K562 (cell line): ENCODE data around the gene KLC3.

Experiments
- CBX1 ChIP-seq: sonication (generic); IDR thresholded peaks from 2 replicates; pipeline ENCODE4 v1.6.1; 2016; ENCODE audit warnings: antibody characterized with exemption, low read depth, mild to moderate bottlenecking
- CTCF ChIP-seq, 3 experiments: IDR thresholded peaks in 2 of 3; conservative IDR thresholded peaks in 1 of 3; 2 replicates each; pipeline ENCODE4 v1.5.1; 2011 to 2012; ENCODE audit warnings: low read length in 3 of 3, mild to moderate bottlenecking in 3 of 3, control low read depth in 2 of 3, improper control_type of control experiment in 1 of 3, inconsistent platforms in 1 of 3, low read depth in 1 of 3, mixed read lengths in 1 of 3, moderate library complexity in 1 of 3; ENCODE audit not compliant: insufficient read depth in 2 of 3
- EGR1 ChIP-seq: fragments of 450-650 bp; conservative IDR thresholded peaks from 2 replicates; pipeline ENCODE4 v1.6.1; 2017; ENCODE audit warnings: mild to moderate bottlenecking
- EP300 ChIP-seq: IDR thresholded peaks from 2 replicates; pipeline ENCODE4 v1.6.1; 2012; ENCODE audit warnings: low read length, improper control_type of control experiment
- EZH2 ChIP-seq: IDR thresholded peaks from 2 replicates; pipeline ENCODE4 v1.6.1; 2012; ENCODE audit warnings: low read depth, mild to moderate bottlenecking, inconsistent platforms, low read length, borderline replicate concordance
- HMBOX1 ChIP-seq: sonication (generic); IDR thresholded peaks from 2 replicates; pipeline ENCODE4 v1.6.1; 2016
- KLF10 ChIP-seq: fragments of 250-450 bp; sonication (Bioruptor Pico); IDR thresholded peaks from 2 replicates; pipeline ENCODE4 v1.6.1; 2021; ENCODE audit warnings: matching md5 sums
- MAX ChIP-seq: sonication (generic); formaldehyde crosslinking; IDR thresholded peaks from 2 replicates; pipeline ENCODE4 v1.9.0; 2022; ENCODE audit warnings: mild to moderate bottlenecking, missing genetic modification reagents
- U2AF2 ChIP-seq: fragments of 200-400 bp; formaldehyde crosslinking; optimal IDR thresholded peaks from 2 replicates; pipeline ENCODE3; 2017; ENCODE audit warnings: low read depth, mild to moderate bottlenecking, low read length
- USF1 ChIP-seq: sonication (generic); formaldehyde crosslinking; IDR thresholded peaks from 2 replicates; pipeline ENCODE4 v1.9.0; 2022; ENCODE audit warnings: mild to moderate bottlenecking, missing genetic modification reagents
- ZFP36 ChIP-seq: fragments of 150-350 bp; IDR thresholded peaks from 2 replicates; pipeline ENCODE4 v1.6.1; 2018; ENCODE audit warnings: low read length, low read depth; ENCODE audit not compliant: partially characterized antibody
- ZNF324 ChIP-seq: fragments of 250-450 bp; sonication (Bioruptor Pico); IDR thresholded peaks from 2 replicates; pipeline ENCODE4 v1.4.0; 2020; ENCODE audit warnings: mild to moderate bottlenecking
- ZNF384 ChIP-seq: IDR thresholded peaks from 2 replicates; pipeline ENCODE4 v1.6.1; 2012; ENCODE audit warnings: low read depth, low read length, improper control_type of control experiment

- TF ChIP-seq ZNF384 = no peak
- no peak for TF ChIP-seq U2AF2
- no peak for TF ChIP-seq USF1 (CRISPR knock-in tag)
- TF ChIP-seq ZFP36 = no peak
- no peak for TF ChIP-seq EGR1
- no peak for TF ChIP-seq KLF10
- no peak for TF ChIP-seq ZNF324 (CRISPR knock-in tag)
- TF ChIP-seq MAX = no peak
- TF ChIP-seq HMBOX1 = no peak
- no peak for TF ChIP-seq CBX1
- no peak for TF ChIP-seq EP300
- TF ChIP-seq CTCF (IDR thresholded peaks at IDR 0.05 in 2 of 3, conservative IDR thresholded peaks at IDR 0.05 in 1 of 3; ENCODE audit: insufficient read depth in 2 of 3, low read depth in 1 of 3, low read length in 3 of 3) = no peak
- no peak for TF ChIP-seq EZH2
These were observed 39.6 kb downstream of the KLC3 start for GRCh38 chr19:45380107-45380506.
